PC-3 (cell line): Measurements from ENCODE around the gene ARHGAP8. TPM values are rescaled to one million over a fixed set of nuclear protein-coding genes. Genes with fewer than 3 reads are reported as not detected.
"Not testable (repeated sequence)": the region's sequence is repeated elsewhere in the genome, so short reads cannot be mapped to it uniquely, and the experiment has no call there.

ENCODE experiments used
- ATAC-seq: fragments of 200-7000 bp; cut with Tn5 transposase; 2 replicates; pipeline ENCODE4 v1.9.1; 2020; ENCODE audit warnings: mild to moderate bottlenecking, moderate library complexity
- BruUV-seq: library from RNA; stranded (reverse); fragments of 400-500 nt; replicated peaks from 2 replicates; lab custom pipeline; 2021; lab: Mats Ljungman, UMichigan
- CTCF ChIA-PET: fragments of 300-600 bp; sonication (Branson Sonifier 250); formaldehyde crosslinking; loops from one replicate; lab custom pipeline; 2022; ENCODE audit warnings: antibody characterized with exemption; lab: Charles Lee
- POLR2A ChIA-PET: fragments of 300-600 bp; sonication (Branson Sonifier 250); formaldehyde crosslinking; loops from one replicate; lab custom pipeline; 2022; ENCODE audit warnings: antibody characterized with exemption; ENCODE audit not compliant: unreplicated experiment; lab: Charles Lee
- DNase-seq: peaks from one replicate; pipeline ENCODE4 v3.0.0-alpha.2; 2015
- H2AFZ ChIP-seq: fragments of 300-600 bp; sonication (generic); 2 replicates; pipeline ENCODE4 v1.6.0; 2016; ENCODE audit warnings: antibody characterized with exemption, low read length
- H3F3A ChIP-seq: fragments of 300-600 bp; sonication (generic); one replicate; pipeline ENCODE4 v1.6.0; 2017; ENCODE audit warnings: antibody characterized with exemption, low read length, control low read depth, mild to moderate bottlenecking; ENCODE audit not compliant: unreplicated experiment
- H3K27ac ChIP-seq: fragments of 300-600 bp; sonication (generic); 2 replicates; pipeline ENCODE4 v1.5.1; 2016; ENCODE audit warnings: mild to moderate bottlenecking, low read length
- H3K27me3 ChIP-seq: fragments of 300-600 bp; sonication (generic); 2 replicates; pipeline ENCODE4 v1.6.1; 2016; ENCODE audit warnings: low read length, mixed read lengths
- H3K36me3 ChIP-seq: fragments of 300-600 bp; sonication (generic); 2 replicates; pipeline ENCODE4 v1.6.1; 2016; ENCODE audit warnings: low read depth, mixed run types, low read length, mixed read lengths
- H3K4me1 ChIP-seq: fragments of 300-600 bp; sonication (generic); 2 replicates; pipeline ENCODE4 v1.5.1; 2016; ENCODE audit warnings: low read length; ENCODE audit not compliant: insufficient read depth
- H3K4me2 ChIP-seq: fragments of 300-600 bp; sonication (generic); 2 replicates; pipeline ENCODE4 v1.6.0; 2016; ENCODE audit warnings: low read length
- H3K4me3 ChIP-seq: fragments of 300-600 bp; sonication (generic); 2 replicates; pipeline ENCODE4 v1.5.1; 2016; ENCODE audit warnings: mild to moderate bottlenecking, low read length, mixed read lengths
- H3K79me2 ChIP-seq: fragments of 300-600 bp; sonication (generic); 2 replicates; pipeline ENCODE4 v1.6.1; 2017; ENCODE audit warnings: low read length, mixed read lengths
- H3K9ac ChIP-seq: fragments of 300-600 bp; sonication (generic); 2 replicates; pipeline ENCODE4 v1.6.0; 2016; ENCODE audit warnings: mild to moderate bottlenecking, low read length
- H3K9me2 ChIP-seq: fragments of 300-600 bp; sonication (generic); replicated peaks from 2 replicates; pipeline ENCODE4 v1.6.1; 2016; ENCODE audit warnings: mixed run types, low read length, mixed read lengths
- H3K9me3 ChIP-seq: fragments of 300-600 bp; sonication (generic); 2 replicates; pipeline ENCODE4 v1.6.1; 2016; ENCODE audit warnings: low read length, mixed read lengths
- H4K20me1 ChIP-seq: fragments of 300-600 bp; sonication (generic); 2 replicates; pipeline ENCODE4 v1.6.1; 2016; ENCODE audit warnings: low read length, mixed read lengths
- CTCF ChIP-seq: fragments of 300-600 bp; sonication (generic); conservative IDR thresholded peaks from 2 replicates; pipeline ENCODE4 v1.5.1; 2017; ENCODE audit warnings: antibody characterized with exemption, low read depth, mild to moderate bottlenecking, low read length
- EZH2 ChIP-seq: fragments of 300-600 bp; sonication (generic); IDR thresholded peaks from one replicate; pipeline ENCODE4 v1.6.1; 2017; ENCODE audit warnings: antibody characterized with exemption, mild to moderate bottlenecking, low read length; ENCODE audit not compliant: unreplicated experiment
- EZH2phosphoT487 ChIP-seq: fragments of 300-600 bp; sonication (generic); IDR thresholded peaks from 2 replicates; pipeline ENCODE4 v1.6.1; 2018; ENCODE audit warnings: mild to moderate bottlenecking, antibody characterized with exemption, low read length, borderline replicate concordance
- intact Hi-C: fragments of 100-400 bp; cut with micrococcal nuclease; formaldehyde crosslinking; loops from 2 replicates; pipeline ENCODE4 v1.9.0; 2023
- total RNA-seq: library from RNA; depleted of rRNA; stranded (reverse); fragments of >200 nt; gene quantifications from 2 replicates; pipeline ENCODE4 v1.2.3, GENCODE V29; 2014

Gene ARHGAP8
- total RNA-seq, 1 experiment from 2014 or later: 30.9 TPM

DNA sequence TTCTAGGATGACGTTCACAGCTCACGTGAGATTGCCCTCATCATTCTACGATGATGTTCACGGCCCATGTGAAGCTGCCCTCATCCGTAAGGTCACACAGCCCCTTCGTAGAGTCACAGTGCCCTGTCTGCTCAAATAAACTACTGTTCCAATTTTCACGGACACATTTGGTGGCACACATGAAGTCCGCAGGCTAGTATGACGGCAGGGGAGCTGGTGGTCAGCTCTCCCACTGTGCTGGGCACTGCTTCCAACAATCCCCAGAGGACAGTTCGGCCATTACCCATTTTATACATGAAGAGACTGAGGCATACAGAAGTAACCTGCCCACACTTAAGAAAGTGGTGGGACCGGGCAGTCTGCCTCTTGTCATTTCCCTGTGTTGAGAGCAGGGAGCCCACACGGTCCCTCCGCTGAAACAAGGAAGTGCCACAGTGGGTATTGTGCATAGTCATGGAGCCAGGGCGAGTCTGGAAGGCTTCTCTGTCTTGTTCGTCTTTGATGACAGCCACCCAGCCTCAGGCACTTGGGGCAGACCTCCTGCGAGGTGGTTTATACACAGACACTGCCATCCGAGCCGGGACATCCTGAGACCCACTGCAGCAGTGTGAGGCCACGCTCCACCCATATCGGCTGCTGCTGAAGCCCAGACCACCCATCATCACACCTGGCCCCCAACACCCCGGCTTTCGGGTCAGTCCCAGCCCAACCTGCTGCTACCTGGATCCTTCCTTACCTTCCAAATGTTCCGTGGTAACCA, 143.1 kb downstream of the ARHGAP8 start:
- Histone ChIP-seq H3K9me3 (no peaks in the 10 kb centered on the region), H3K4me3 (no peak overlapping the region), H3K27me3 (no peaks in the 10 kb centered on the region), H3F3A (no peaks in the 10 kb centered on the region), H4K20me1 (no peaks in the 10 kb centered on the region), H3K4me1 (no peaks in the 10 kb centered on the region), H3K4me2 (no peak overlapping the region), H3K27ac (no peak overlapping the region), H3K9me2 (no peaks in the 10 kb centered on the region), H3K9ac (no peak overlapping the region), H3K36me3 (no peaks in the 10 kb centered on the region), H2AFZ (no peak overlapping the region), H3K79me2 (no peaks in the 10 kb centered on the region)
- no TSS peak for BruUV-seq
- intact Hi-C loops: no loop called here
- ChIA-PET POLR2A (no interaction called here), CTCF (no interaction called here)
- TF ChIP-seq CTCF: no peak
- no peak for TF ChIP-seq EZH2phosphoT487
- TF ChIP-seq EZH2: no peak
- no peak for DNase-seq
- ATAC-seq: no peak

GRCh38 chr22:44898236-44898635, 145.9 kb downstream of the ARHGAP8 start:
- H3K4me3 ChIP-seq: no peak overlapping the region
- intact Hi-C loops: no loop called here
- H3K9ac ChIP-seq: no peak overlapping the region
- no peaks in the 10 kb centered on the region for H3K9me3 ChIP-seq
- no peaks in the 10 kb centered on the region for H3F3A ChIP-seq
- ATAC-seq (no peak), DNase-seq (no peak)
- TF ChIP-seq EZH2phosphoT487 (no peak), EZH2 (no peak), CTCF (no peak)
- no peak overlapping the region for H3K27ac ChIP-seq
- CTCF ChIA-PET: no interaction called here
- H3K36me3 ChIP-seq: no peaks in the 10 kb centered on the region
- POLR2A ChIA-PET: interaction anchor here (0.7 kb wide), 1 partner anchor 249 kb away, joined by 7 read pairs; no protein-coding TSS in a partner anchor
- H3K4me2 ChIP-seq: no peak overlapping the region
- no peaks in the 10 kb centered on the region for H3K4me1 ChIP-seq
- BruUV-seq: no TSS peak
- no peak overlapping the region for H2AFZ ChIP-seq
- H4K20me1 ChIP-seq: no peaks in the 10 kb centered on the region
- H3K27me3 ChIP-seq: peaks cover 4% of the 10 kb centered on the region; the same call in 1 of the 2 replicates
- no peaks in the 10 kb centered on the region for H3K79me2 ChIP-seq
- no peaks in the 10 kb centered on the region for H3K9me2 ChIP-seq

DNA sequence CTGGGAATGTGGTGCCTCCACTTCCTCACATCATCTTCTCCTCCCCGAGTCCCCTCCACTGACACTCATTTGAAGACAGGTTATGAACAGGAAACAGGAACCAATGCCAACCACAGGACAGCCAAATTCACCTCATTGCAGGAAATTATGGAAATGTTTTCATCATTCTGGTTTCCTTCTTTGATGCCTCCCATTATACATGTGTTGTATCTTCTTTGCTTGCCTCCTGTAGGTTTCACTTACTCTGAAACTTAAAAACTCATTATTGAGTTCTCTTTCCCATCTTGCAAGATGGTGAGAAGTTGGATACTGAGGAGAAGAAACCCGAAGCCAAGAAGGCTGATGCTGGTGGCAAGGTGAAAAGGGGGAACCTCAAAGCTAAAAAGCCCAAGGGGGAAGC, 148.9 kb downstream of the ARHGAP8 start:
- Histone ChIP-seq H3K36me3 (no peaks in the 10 kb centered on the region), H3K4me1 (no peaks in the 10 kb centered on the region), H3K79me2 (no peaks in the 10 kb centered on the region), H3K27ac (no peak overlapping the region), H3K9ac (no peak overlapping the region), H3K9me3 (no peaks in the 10 kb centered on the region), H4K20me1 (no peaks in the 10 kb centered on the region), H3K9me2 (no peaks in the 10 kb centered on the region), H3K4me3 (no peak overlapping the region), H3F3A (no peaks in the 10 kb centered on the region), H3K27me3 (peaks cover 4% of the 10 kb centered on the region; the same call in 1 of the 2 replicates), H3K4me2 (no peak overlapping the region), H2AFZ (no peak overlapping the region)
- ChIA-PET CTCF (no interaction called here), POLR2A (no interaction called here)
- no peak for DNase-seq
- TF ChIP-seq CTCF (no peak), EZH2phosphoT487 (no peak), EZH2 (no peak)
- no TSS peak for BruUV-seq
- intact Hi-C loops: no loop called here
- ATAC-seq: no peak

- H3K4me2 ChIP-seq, intact Hi-C loops, ATAC-seq, H3K27me3 ChIP-seq, H2AFZ ChIP-seq, H3K9ac ChIP-seq, H3K27ac ChIP-seq, H3K79me2 ChIP-seq, DNase-seq, H3K9me2 ChIP-seq, H4K20me1 ChIP-seq, BruUV-seq, H3K9me3 ChIP-seq, H3K4me1 ChIP-seq, POLR2A ChIA-PET, CTCF ChIA-PET, H3F3A ChIP-seq, H3K4me3 ChIP-seq, H3K36me3 ChIP-seq: not testable (repeated sequence)
Measured at GRCh38 chr22:44903164-44903563, 150.8 kb downstream of the ARHGAP8 start.
